C4-2B (cell line): ENCODE measurements around the gene STC2.

Experiments used
- ZFX ChIP-seq: fragments of 450-650 bp; IDR thresholded peaks from 2 replicates; pipeline ENCODE4 v1.6.1; 2017
- TF ChIP-seq, protein P1 (sequence below): fragments of 450-650 bp; conservative IDR thresholded peaks from 2 replicates; pipeline ENCODE4 v1.5.1; 2017; ENCODE audit warnings: mild to moderate bottlenecking

GRCh38 chr5:173323106-173323798 is 5.0 kb downstream of the STC2 start:
- TF ChIP-seq, protein P1, sequence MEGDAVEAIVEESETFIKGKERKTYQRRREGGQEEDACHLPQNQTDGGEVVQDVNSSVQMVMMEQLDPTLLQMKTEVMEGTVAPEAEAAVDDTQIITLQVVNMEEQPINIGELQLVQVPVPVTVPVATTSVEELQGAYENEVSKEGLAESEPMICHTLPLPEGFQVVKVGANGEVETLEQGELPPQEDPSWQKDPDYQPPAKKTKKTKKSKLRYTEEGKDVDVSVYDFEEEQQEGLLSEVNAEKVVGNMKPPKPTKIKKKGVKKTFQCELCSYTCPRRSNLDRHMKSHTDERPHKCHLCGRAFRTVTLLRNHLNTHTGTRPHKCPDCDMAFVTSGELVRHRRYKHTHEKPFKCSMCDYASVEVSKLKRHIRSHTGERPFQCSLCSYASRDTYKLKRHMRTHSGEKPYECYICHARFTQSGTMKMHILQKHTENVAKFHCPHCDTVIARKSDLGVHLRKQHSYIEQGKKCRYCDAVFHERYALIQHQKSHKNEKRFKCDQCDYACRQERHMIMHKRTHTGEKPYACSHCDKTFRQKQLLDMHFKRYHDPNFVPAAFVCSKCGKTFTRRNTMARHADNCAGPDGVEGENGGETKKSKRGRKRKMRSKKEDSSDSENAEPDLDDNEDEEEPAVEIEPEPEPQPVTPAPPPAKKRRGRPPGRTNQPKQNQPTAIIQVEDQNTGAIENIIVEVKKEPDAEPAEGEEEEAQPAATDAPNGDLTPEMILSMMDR: no peak
- no peak for TF ChIP-seq ZFX
